ENCODE data around the gene PRKAG1.

PRKAG1 gene

GRCh38 chr12:48961801-48962200, 56.8 kb downstream of the PRKAG1 start:
- H3K27ac ChIP-seq (ENCODE audit: low read depth, low read length, poor library complexity, severe bottlenecking): no peak overlapping the region
- no peaks in the 10 kb centered on the region for H3K9me3 ChIP-seq (ENCODE audit: low read length)
- no peak overlapping the region for H2AFZ ChIP-seq (ENCODE audit: low read length)
- no peaks in the 10 kb centered on the region for H3K36me3 ChIP-seq (ENCODE audit: insufficient read depth, low read length)
- H4K20me1 ChIP-seq (ENCODE audit: insufficient read depth, low read length): no peaks in the 10 kb centered on the region
- no peak overlapping the region for H3K4me2 ChIP-seq (ENCODE audit: low read length)
- TF ChIP-seq EZH2 (IDR thresholded peaks at IDR 0.05; ENCODE audit: borderline replicate concordance, low read length): no peak
- no peak for TF ChIP-seq CTCF (IDR thresholded peaks at IDR 0.05; ENCODE audit: low read length)
- no peak overlapping the region for H3K4me3 ChIP-seq (ENCODE audit: low read depth, low read length, poor library complexity, severe bottlenecking)
- H3F3A ChIP-seq (ENCODE audit: insufficient read depth, low read length): no peaks in the 10 kb centered on the region
- no peaks in the 10 kb centered on the region for H3K9me2 ChIP-seq (ENCODE audit: low read depth, low read length)
- H3K4me1 ChIP-seq (ENCODE audit: insufficient read depth, low read length, severe bottlenecking): peaks cover 18% of the 10 kb centered on the region
- no peaks in the 10 kb centered on the region for H3K79me2 ChIP-seq (ENCODE audit: insufficient read depth, low read length)
- no peak overlapping the region for H3K9ac ChIP-seq (ENCODE audit: low read length)
- H3K27me3 ChIP-seq (ENCODE audit: insufficient read depth, low read length): no peaks in the 10 kb centered on the region

DNA sequence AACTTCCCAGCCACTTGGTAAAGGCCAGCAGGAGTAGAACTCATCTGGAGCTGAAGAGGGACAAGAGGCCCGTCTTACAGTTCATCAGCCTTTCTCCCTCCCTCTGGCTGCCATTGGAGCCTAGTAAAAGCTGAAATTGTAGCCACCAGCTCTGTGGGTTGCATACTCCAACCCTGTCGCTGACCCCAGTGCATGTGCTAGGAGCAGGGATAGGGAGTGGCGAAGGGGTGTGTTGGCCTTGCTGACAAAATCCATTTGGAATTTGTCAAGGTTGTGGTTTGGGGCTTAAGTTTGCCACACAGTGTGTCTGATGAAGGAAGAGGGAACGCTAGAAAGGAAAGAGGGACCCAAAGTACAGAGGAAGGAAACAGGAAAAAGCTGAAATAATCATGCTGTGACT, 57.2 kb downstream of the PRKAG1 start:
- Histone ChIP-seq H3K9me3 (ENCODE audit: low read length) (no peaks in the 10 kb centered on the region), H3K4me1 (ENCODE audit: insufficient read depth, low read length, severe bottlenecking) (peaks cover 17% of the 10 kb centered on the region), H3K27ac (ENCODE audit: low read depth, low read length, poor library complexity, severe bottlenecking) (no peak overlapping the region), H3K36me3 (ENCODE audit: insufficient read depth, low read length) (no peaks in the 10 kb centered on the region), H3K9ac (ENCODE audit: low read length) (no peak overlapping the region), H3K79me2 (ENCODE audit: insufficient read depth, low read length) (peaks cover under 1% of the 10 kb centered on the region; the same call in 1 of the 2 replicates), H3K27me3 (ENCODE audit: insufficient read depth, low read length) (no peaks in the 10 kb centered on the region), H4K20me1 (ENCODE audit: insufficient read depth, low read length) (no peaks in the 10 kb centered on the region), H3K4me2 (ENCODE audit: low read length) (no peak overlapping the region), H2AFZ (ENCODE audit: low read length) (no peak overlapping the region), H3F3A (ENCODE audit: insufficient read depth, low read length) (no peaks in the 10 kb centered on the region), H3K4me3 (ENCODE audit: low read depth, low read length, poor library complexity, severe bottlenecking) (no peak overlapping the region), H3K9me2 (ENCODE audit: low read depth, low read length) (no peaks in the 10 kb centered on the region)
- TF ChIP-seq EZH2 (IDR thresholded peaks at IDR 0.05; ENCODE audit: borderline replicate concordance, low read length): no peak
- TF ChIP-seq CTCF (IDR thresholded peaks at IDR 0.05; ENCODE audit: low read length): no peak

DNA sequence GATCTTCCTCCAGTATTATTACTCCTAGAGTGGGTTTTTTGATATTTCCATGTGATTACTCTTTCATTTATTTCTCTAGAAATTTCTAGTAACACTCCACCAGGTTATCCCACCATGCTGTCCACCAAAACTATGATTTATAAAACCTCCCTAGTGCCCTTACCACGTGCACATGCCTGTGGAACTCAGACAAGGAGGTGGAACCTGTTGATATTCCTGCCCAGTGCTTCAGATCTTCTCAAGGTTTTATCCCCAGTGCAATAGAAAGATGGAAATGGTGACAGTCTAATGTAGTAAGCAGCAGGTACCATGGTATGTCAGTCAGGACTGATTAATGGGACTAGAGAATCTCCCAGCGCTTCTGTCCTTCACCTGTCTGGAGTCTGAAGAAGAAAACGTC, 57.7 kb downstream of the PRKAG1 start:
- Histone ChIP-seq H3F3A (ENCODE audit: insufficient read depth, low read length) (no peaks in the 10 kb centered on the region), H3K9ac (ENCODE audit: low read length) (no peak overlapping the region), H3K4me1 (ENCODE audit: insufficient read depth, low read length, severe bottlenecking) (peaks cover 17% of the 10 kb centered on the region), H3K36me3 (ENCODE audit: insufficient read depth, low read length) (peaks cover under 1% of the 10 kb centered on the region; the same call in 1 of the 2 replicates), H3K9me3 (ENCODE audit: low read length) (no peaks in the 10 kb centered on the region), H3K27ac (ENCODE audit: low read depth, low read length, poor library complexity, severe bottlenecking) (no peak overlapping the region), H2AFZ (ENCODE audit: low read length) (no peak overlapping the region), H3K79me2 (ENCODE audit: insufficient read depth, low read length) (peaks cover 5% of the 10 kb centered on the region; the same call in 1 of the 2 replicates), H3K27me3 (ENCODE audit: insufficient read depth, low read length) (no peaks in the 10 kb centered on the region), H3K4me3 (ENCODE audit: low read depth, low read length, poor library complexity, severe bottlenecking) (no peak overlapping the region), H3K4me2 (ENCODE audit: low read length) (no peak overlapping the region), H4K20me1 (ENCODE audit: insufficient read depth, low read length) (no peaks in the 10 kb centered on the region), H3K9me2 (ENCODE audit: low read depth, low read length) (no peaks in the 10 kb centered on the region)
- TF ChIP-seq CTCF (IDR thresholded peaks at IDR 0.05; ENCODE audit: low read length) (no peak), EZH2 (IDR thresholded peaks at IDR 0.05; ENCODE audit: borderline replicate concordance, low read length) (no peak)
